Measurements from ENCODE around the gene ELP5. TPM values are rescaled to one million over a fixed set of nuclear protein-coding genes. Genes with fewer than 3 reads are reported as not detected.

Gene ELP5
- total and polyA plus RNA-seq, 11 donors, result 28.0 to 87.2 (median 50.4) TPM

DNA sequence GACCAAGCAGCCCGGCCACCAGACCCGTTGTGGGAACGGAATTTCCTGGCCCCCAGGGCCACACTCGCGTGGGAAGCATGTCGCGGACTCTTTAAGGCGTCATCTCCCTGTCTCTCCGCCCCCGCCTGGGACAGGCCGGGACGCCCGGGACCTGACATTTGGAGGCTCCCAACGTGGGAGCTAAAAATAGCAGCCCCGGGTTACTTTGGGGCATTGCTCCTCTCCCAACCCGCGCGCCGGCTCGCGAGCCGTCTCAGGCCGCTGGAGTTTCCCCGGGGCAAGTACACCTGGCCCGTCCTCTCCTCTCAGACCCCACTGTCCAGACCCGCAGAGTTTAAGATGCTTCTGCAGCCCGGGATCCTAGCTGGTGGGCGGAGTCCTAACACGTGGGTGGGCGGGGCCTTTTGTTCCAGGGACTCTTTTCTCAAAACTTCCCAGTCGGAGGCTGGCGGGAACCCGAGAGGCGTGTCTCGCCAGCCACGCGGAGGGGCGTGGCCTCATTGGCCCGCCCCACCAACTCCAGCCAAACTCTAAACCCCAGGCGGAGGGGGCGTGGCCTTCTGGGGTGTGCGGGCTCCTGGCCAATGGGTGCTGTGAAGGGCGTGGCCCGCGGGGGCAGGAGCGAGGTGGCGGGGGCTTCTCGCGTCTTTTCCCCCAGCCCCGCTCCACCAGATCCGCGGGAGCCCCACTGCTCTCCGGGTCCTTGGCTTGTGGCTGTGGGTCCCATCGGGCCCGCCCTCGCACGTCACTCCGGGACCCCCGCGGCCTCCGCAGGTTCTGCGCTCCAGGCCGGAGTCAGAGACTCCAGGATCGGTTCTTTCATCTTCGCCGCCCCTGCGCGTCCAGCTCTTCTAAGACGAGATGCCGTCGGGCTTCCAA, 29.3 kb downstream of the ELP5 start, which contains the start of gene SLC2A4:
TSS of gene SLC2A4 (plus strand) at position 645 of the 879 bp plus-strand sequence. CDS start at position 862, 217 bp downstream.
- peaks cover 4 to 49% (median 21%) of the 10 kb centered on the region in 12 donors for H3K4me1 ChIP-seq
- peak; percentile 93 to 97 (median 96) for DNase-seq
- H3K9me3 ChIP-seq, result no peaks in the 10 kb centered on the region
- peaks cover 0 to 24% (median 3%) of the 10 kb centered on the region in 9 donors for H3K27me3 ChIP-seq
- peak within 1 kb of the TSS; percentile 19 to 76 (median 64) for H3K4me3 ChIP-seq
- TF ChIP-seq POLR2A (IDR thresholded peaks at IDR 0.05) (peak; percentile 48 to 53), CTCF (IDR thresholded peaks at IDR 0.05) (no peak)
- intact Hi-C loops (cut with DNase I), result loop anchor here in 8 of 10 donors (1.0 to 10.0 kb wide), 6 partner anchors 15 to 66 kb away; partner anchors contain the start of gene ELP5 (in 1 of the 8)
- H3K36me3 ChIP-seq, result peaks cover 0 to 29% (median 8%) of the 10 kb centered on the region in 9 donors
- ATAC-seq, result peak; percentile 73 to 84 (median 80)
- 0% methylated on average over 43 to 71 of the region's 71 CpGs; no CpG with 5 or more reads in 1 of the 4 donors for WGBS, 4 donors
- H3K27ac ChIP-seq, result peak within 1 kb of the TSS; percentile 90 to 99 (median 96)

DNA sequence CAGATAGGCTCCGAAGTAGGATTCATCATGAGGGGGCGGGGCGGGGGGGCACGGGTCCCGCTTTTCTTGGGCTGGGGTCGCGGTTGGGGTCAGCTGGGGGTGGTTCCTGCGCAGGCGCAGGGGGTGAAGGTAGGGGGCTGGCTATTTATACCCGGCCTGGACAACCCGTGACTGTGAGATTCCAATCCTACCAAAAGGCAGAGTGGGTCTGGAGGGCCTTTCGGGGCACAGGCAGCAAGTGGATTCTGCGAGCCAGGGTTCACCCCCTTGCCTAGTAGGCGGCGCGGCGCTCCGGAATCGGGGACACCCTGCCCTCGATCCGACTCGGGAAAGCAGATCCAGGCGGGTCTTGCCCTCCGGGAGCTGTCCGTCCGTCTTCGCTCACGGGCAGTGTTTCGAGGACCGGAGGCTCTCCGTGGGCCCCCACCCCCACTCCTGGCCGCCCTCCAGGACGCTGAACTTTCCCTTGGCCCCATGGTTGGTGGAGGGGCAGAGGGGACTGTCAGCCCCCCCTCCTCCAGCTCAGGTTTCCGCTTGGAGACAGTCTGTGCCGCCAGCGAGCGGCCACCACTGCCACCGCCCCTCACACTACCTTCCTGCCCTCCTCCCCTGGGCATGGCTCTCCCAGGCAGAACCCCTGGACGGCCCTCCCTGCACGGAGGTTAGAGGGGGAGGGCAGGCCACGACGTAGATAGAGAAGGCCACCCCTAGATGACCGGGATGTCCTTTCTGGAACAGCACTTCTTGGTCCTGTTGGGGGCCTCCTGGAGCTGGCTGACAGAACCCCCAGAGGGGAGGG, 30.1 kb downstream of the ELP5 start:
- peak overlapping the region; percentile 84 to 99 (median 96) for H3K27ac ChIP-seq
- peak; percentile 84 to 89 (median 86) for DNase-seq
- peaks cover 4 to 49% (median 21%) of the 10 kb centered on the region in 12 donors for H3K4me1 ChIP-seq

GRCh38 chr17:7282752-7283321, 30.8 kb downstream of the ELP5 start:
- H3K4me1 ChIP-seq, result peaks cover 4 to 49% (median 21%) of the 10 kb centered on the region in 12 donors

More for the DNA sequence above, 30.1 kb downstream of the ELP5 start:
- Histone ChIP-seq H3K9me3 (no peaks in the 10 kb centered on the region), H3K4me3 (peak overlapping the region; percentile 19 to 76 (median 64)), H3K27me3 (peaks cover 0 to 24% (median 3%) of the 10 kb centered on the region in 9 donors), H3K36me3 (peaks cover 0 to 37% (median 8%) of the 10 kb centered on the region in 9 donors)
- 0 to 7% (median 2%) methylated on average over 21 to 43 of the region's 43 CpGs for WGBS, 4 donors
- peak; percentile 61 to 68 (median 66) for ATAC-seq
- intact Hi-C loops (cut with DNase I), result loop anchor here in 8 of 10 donors (1.0 to 10.0 kb wide), 6 partner anchors 14 to 65 kb away; partner anchors contain the start of gene ELP5 (in 1 of the 8)
- TF ChIP-seq CTCF (IDR thresholded peaks at IDR 0.05), result no peak
- peak in 1 of 2 donors; percentile 9 for TF ChIP-seq POLR2A (IDR thresholded peaks at IDR 0.05)

More at GRCh38 chr17:7282752-7283321, 30.8 kb downstream of the ELP5 start:
- no peak for ATAC-seq
- DNase-seq, result no peak
- peak overlapping the region; percentile 84 to 99 (median 96) for H3K27ac ChIP-seq
- no peak for TF ChIP-seq POLR2A (IDR thresholded peaks at IDR 0.05)
- peak in 1 of 12 donors; percentile 8 for TF ChIP-seq CTCF (IDR thresholded peaks at IDR 0.05)
- H3K36me3 ChIP-seq, result peaks cover 0 to 43% (median 13%) of the 10 kb centered on the region in 9 donors
- 33 to 40% (median 34%) methylated on average over 6 of the region's 6 CpGs for WGBS, 4 donors
- intact Hi-C loops (cut with DNase I), result loop anchor here in 5 of 10 donors (1.0 to 10.0 kb wide), 3 partner anchors 9 to 64 kb away; no protein-coding TSS in a partner anchor
- H3K4me3 ChIP-seq, result peak overlapping the region; percentile 19 to 76 (median 64)
- no peaks in the 10 kb centered on the region for H3K9me3 ChIP-seq
- peaks cover 0 to 24% (median 3%) of the 10 kb centered on the region in 9 donors for H3K27me3 ChIP-seq
